Peyer's patch (tissue), 4 donors: ENCODE results near the gene COL6A3. TPM values are rescaled to one million over a fixed set of nuclear protein-coding genes. Genes with fewer than 3 reads are reported as not detected.
"Not testable (repeated sequence)": the region's sequence is repeated elsewhere in the genome, so short reads cannot be mapped to it uniquely, and the experiment has no call there.

ENCODE experiments used
- DNase-seq, 3 donors: peaks; one replicate each; pipeline ENCODE4 v3.0.0-alpha.2; 2017 to 2019
- H3K27ac ChIP-seq, 4 donors: fragments of 200-600 bp; sonication (generic); one replicate each; pipeline ENCODE4 v1.5.1; 2016 to 2019
- H3K27me3 ChIP-seq, 2 donors: fragments of 200-600 bp; sonication (generic); one replicate each; pipeline ENCODE4 v1.5.1; 2019
- H3K36me3 ChIP-seq, 3 donors: fragments of 200-600 bp; sonication (generic); one replicate each; pipeline ENCODE4 v1.5.1; 2016 to 2019
- H3K4me1 ChIP-seq, 4 donors: fragments of 200-600 bp; sonication (generic); one replicate each; pipeline ENCODE4 v1.5.1; 2016 to 2019
- H3K4me3 ChIP-seq, 4 donors: fragments of 200-600 bp; sonication (generic); 1 replicate in 3 of 4; 2 replicates in 1 of 4; pipeline ENCODE4 v1.5.1; 2016 to 2019; ENCODE audit warnings: mild to moderate bottlenecking in 1 of 4
- H3K9me3 ChIP-seq, 4 donors: fragments of 200-600 bp; sonication (generic); one replicate each; pipeline ENCODE4 v1.5.1; 2016 to 2019; ENCODE audit warnings: mild to moderate bottlenecking in 1 of 4
- CTCF ChIP-seq, 6 experiments: fragments of 450-650 bp in 4 of 6; fragments of 200-600 bp in 2 of 6; sonication (generic) in 1 of 6; IDR thresholded peaks; one replicate each; pipeline ENCODE4 v1.5.1; 2017 to 2019; ENCODE audit warnings: antibody characterized with exemption in 6 of 6, mild to moderate bottlenecking in 3 of 6, moderate library complexity in 1 of 6
- POLR2A ChIP-seq, 2 donors: fragments of 450-650 bp; IDR thresholded peaks; one replicate each; pipeline ENCODE4 v1.5.1; 2017; ENCODE audit warnings: antibody characterized with exemption in 2 of 2, mild to moderate bottlenecking in 2 of 2, moderate library complexity in 2 of 2
- total RNA-seq, 4 donors: library from RNA; depleted of rRNA; stranded (reverse); fragments of >200 nt; gene quantifications; one replicate each; pipeline ENCODE4 v1.1.0, GENCODE V29; 2016

The COL6A3 gene
- total RNA-seq, 4 donors from 2014 or later, result 51.7 to 172 (median 71.0) TPM

GRCh38 chr2:237412988-237413776, 782 bp downstream of the COL6A3 start:
- no peaks in the 10 kb centered on the region for H3K36me3 ChIP-seq
- no peaks in the 10 kb centered on the region for H3K4me1 ChIP-seq
- TF ChIP-seq CTCF (IDR thresholded peaks at IDR 0.05), result no peak
- TF ChIP-seq POLR2A (IDR thresholded peaks at IDR 0.05), result no peak
- no peak for DNase-seq
- peaks cover 0 to 3% (median 0%) of the 10 kb centered on the region in 4 donors for H3K9me3 ChIP-seq
- H3K27me3 ChIP-seq, result no peaks in the 10 kb centered on the region
- H3K4me3 ChIP-seq, result peak overlapping the region; percentile 29 to 52 (median 36)
- peak overlapping the region; percentile 63 to 88 (median 76) for H3K27ac ChIP-seq

GRCh38 chr2:237412646-237412987, 1.3 kb downstream of the COL6A3 start:
- peak overlapping the region; percentile 29 to 52 (median 36) for H3K4me3 ChIP-seq

GRCh38 chr2:237411683-237412423, 2.1 kb downstream of the COL6A3 start:
- Histone ChIP-seq H3K36me3 (no peaks in the 10 kb centered on the region), H3K9me3 (peaks cover 0 to 3% (median 0%) of the 10 kb centered on the region in 4 donors), H3K27me3 (no peaks in the 10 kb centered on the region), H3K4me1 (no peaks in the 10 kb centered on the region), H3K27ac (peak overlapping the region; percentile 29 to 88 (median 76)), H3K4me3 (peak overlapping the region; percentile 29 to 52 (median 36))
- peak in 1 of 3 donors; percentile 51 for DNase-seq
- TF ChIP-seq CTCF (IDR thresholded peaks at IDR 0.05) (no peak), POLR2A (IDR thresholded peaks at IDR 0.05) (no peak)

More at GRCh38 chr2:237412646-237412987, 1.3 kb downstream of the COL6A3 start:
- H3K27me3 ChIP-seq, result no peaks in the 10 kb centered on the region
- peak overlapping the region; percentile 63 to 88 (median 76) for H3K27ac ChIP-seq
- H3K9me3 ChIP-seq, result peaks cover 0 to 3% (median 0%) of the 10 kb centered on the region in 4 donors
- TF ChIP-seq POLR2A (IDR thresholded peaks at IDR 0.05), result no peak
- no peak for TF ChIP-seq CTCF (IDR thresholded peaks at IDR 0.05)
- no peak for DNase-seq
- H3K4me1 ChIP-seq, result no peaks in the 10 kb centered on the region
- no peaks in the 10 kb centered on the region for H3K36me3 ChIP-seq

- peak overlapping the region; percentile 29 to 88 (median 76) for H3K27ac ChIP-seq
- DNase-seq, result no peak
- TF ChIP-seq POLR2A (IDR thresholded peaks at IDR 0.05) (no peak), CTCF (IDR thresholded peaks at IDR 0.05) (no peak)
- peaks cover 0 to 4% (median 0%) of the 10 kb centered on the region in 4 donors for H3K4me1 ChIP-seq
- H3K27me3 ChIP-seq, result no peaks in the 10 kb centered on the region
- peak overlapping the region in 3 of 4 donors; percentile 9 to 52 (median 41) for H3K4me3 ChIP-seq
- H3K9me3 ChIP-seq, result peaks cover 0 to 3% (median 0%) of the 10 kb centered on the region in 4 donors
- H3K36me3 ChIP-seq, result no peaks in the 10 kb centered on the region
Measured at GRCh38 chr2:237411092-237411601, 2.8 kb downstream of the COL6A3 start.

- H3K9me3 ChIP-seq, H3K27me3 ChIP-seq, DNase-seq, H3K4me1 ChIP-seq, H3K36me3 ChIP-seq: not testable (repeated sequence)
- Histone ChIP-seq H3K4me3 (peak overlapping the region in 1 of 4 donors; percentile 52), H3K27ac (peak overlapping the region in 1 of 4 donors; percentile 88)
Measured at GRCh38 chr2:237409263-237409662, 4.7 kb downstream of the COL6A3 start.
